H1 (cell line): ENCODE results near the gene THAP12. TPM values are rescaled to one million over a fixed set of nuclear protein-coding genes. Genes with fewer than 3 reads are reported as not detected.

Experiments
- CTCF ChIA-PET: fragments of 300-600 bp; sonication (Branson Sonifier 250); formaldehyde crosslinking; loops from one replicate; lab custom pipeline; 2021; ENCODE audit not compliant: partially characterized antibody; lab: Charles Lee
- POLR2A ChIA-PET: fragments of 300-600 bp; sonication (Branson Sonifier 250); formaldehyde crosslinking; loops from one replicate; lab custom pipeline; 2021; ENCODE audit warnings: inconsistent platforms; ENCODE audit not compliant: partially characterized antibody; lab: Charles Lee
- DNase-seq, 2 experiments: peaks; one replicate each; pipeline versions ENCODE4 v3.0.0 to v3.0.0-alpha.2; 2010 to 2022; ENCODE audit warnings: low spot score in 2 of 2, low read depth in 1 of 2, mixed read lengths in 1 of 2
- FAIRE-seq: peaks from 2 replicates; lab custom pipeline; 2011; peaks lifted over from hg19 to GRCh38; lab: Jason Lieb, UNC
- H2AFZ ChIP-seq: 2 replicates; pipeline ENCODE4 v1.8.1; 2012; ENCODE audit warnings: low read length, inconsistent platforms
- H2AK5ac ChIP-seq: 2 replicates; pipeline ENCODE4 v1.6.1; 2013; ENCODE audit warnings: low read depth, low read length
- H2BK120ac ChIP-seq: replicated peaks from 2 replicates; pipeline ENCODE3; 2013; ENCODE audit warnings: low read depth, low read length, inconsistent platforms
- H2BK12ac ChIP-seq: 2 replicates; pipeline ENCODE4 v1.6.1; 2013; ENCODE audit warnings: low read depth, low read length
- H2BK15ac ChIP-seq: 2 replicates; pipeline ENCODE4 v1.6.1; 2013; ENCODE audit warnings: low read length
- H2BK20ac ChIP-seq: 2 replicates; pipeline ENCODE4 v1.6.1; 2013; ENCODE audit warnings: low read length
- H2BK5ac ChIP-seq: 2 replicates; pipeline ENCODE4 v1.6.1; 2013; ENCODE audit warnings: low read depth, low read length
- H3K14ac ChIP-seq: 2 replicates; pipeline ENCODE4 v1.6.1; 2013; ENCODE audit warnings: inconsistent platforms; ENCODE audit not compliant: insufficient read length
- H3K18ac ChIP-seq: 2 replicates; pipeline ENCODE4 v1.6.1; 2013; ENCODE audit warnings: low read length; ENCODE audit errors: extremely low read depth
- H3K23ac ChIP-seq: 2 replicates; pipeline ENCODE4 v1.6.1; 2013; ENCODE audit warnings: inconsistent platforms; ENCODE audit not compliant: insufficient read length
- H3K23me2 ChIP-seq: 2 replicates; pipeline ENCODE4 v1.6.1; 2013; ENCODE audit warnings: low read depth, low read length
- H3K27ac ChIP-seq: 2 replicates; pipeline ENCODE4 v1.6.1; 2011; ENCODE audit warnings: low read depth, low read length, inconsistent platforms
- H3K27me3 ChIP-seq, 4 experiments: replicated peaks in 1 of 4; 1 replicate in 1 of 4; 2 replicates in 3 of 4; pipeline versions ENCODE4 v1.6.1 to v1.8.1; 2011 to 2013; ENCODE audit warnings: low read length in 3 of 4, mild to moderate bottlenecking in 3 of 4, inconsistent platforms in 2 of 4, mixed read lengths in 2 of 4, moderate library complexity in 1 of 4; ENCODE audit not compliant: control insufficient read depth in 3 of 4, insufficient read depth in 3 of 4; ENCODE audit errors: extremely low read depth in 1 of 4
- H3K36me3 ChIP-seq, 4 experiments: 2 replicates each; pipeline versions ENCODE4 v1.6.1 to v1.8.1; 2011 to 2013; ENCODE audit warnings: mild to moderate bottlenecking in 4 of 4, low read length in 3 of 4, moderate library complexity in 2 of 4, control low read depth in 1 of 4, inconsistent platforms in 1 of 4; ENCODE audit not compliant: insufficient read depth in 4 of 4, control insufficient read depth in 2 of 4
- H3K4ac ChIP-seq: replicated peaks from 2 replicates; pipeline ENCODE3; 2013; ENCODE audit warnings: low read length, low read depth, mixed read lengths, inconsistent platforms; ENCODE audit not compliant: insufficient read length
- H3K4me1 ChIP-seq, 4 experiments: replicated peaks in 1 of 4; 1 replicate in 1 of 4; 2 replicates in 3 of 4; pipeline versions ENCODE4 v1.6.1 to v1.8.1; 2011 to 2013; ENCODE audit warnings: low read length in 3 of 4, inconsistent platforms in 2 of 4, mixed read lengths in 1 of 4; ENCODE audit not compliant: insufficient read depth in 4 of 4, control insufficient read depth in 3 of 4
- H3K4me2 ChIP-seq, 2 experiments: 2 replicates each; pipeline versions ENCODE4 v1.6.1 to v1.8.1; 2011 to 2013; ENCODE audit warnings: low read depth in 2 of 2, low read length in 2 of 2, control low read depth in 1 of 2, inconsistent platforms in 1 of 2, mild to moderate bottlenecking in 1 of 2; ENCODE audit not compliant: insufficient read depth in 1 of 2
- H3K4me3 ChIP-seq, 4 experiments: fragments of 200-600, 300-600 bp in 1 of 4; sonication (generic), shearing (Covaris generic), sonication (Bioruptor Twin) in 1 of 4; 2 replicates each; pipeline versions ENCODE4 v1.5.1 to v1.8.1; 2011 to 2016; ENCODE audit warnings: low read length in 4 of 4, low read depth in 3 of 4, control low read depth in 2 of 4, inconsistent platforms in 2 of 4, mild to moderate bottlenecking in 2 of 4, mixed read lengths in 1 of 4, moderate library complexity in 1 of 4; ENCODE audit not compliant: insufficient read depth in 2 of 4; ENCODE audit errors: extremely low read depth in 1 of 4
- H3K56ac ChIP-seq: replicated peaks from 2 replicates; pipeline ENCODE3; 2013; ENCODE audit warnings: low read depth, mild to moderate bottlenecking, mixed read lengths, low read length, inconsistent platforms; ENCODE audit not compliant: insufficient read length
- H3K79me1 ChIP-seq: 2 replicates; pipeline ENCODE4 v1.6.1; 2013; ENCODE audit warnings: low read depth, low read length, control low read depth
- H3K79me2 ChIP-seq, 2 experiments: 2 replicates each; pipeline versions ENCODE4 v1.6.1 to v1.8.1; 2012 to 2013; ENCODE audit warnings: low read length in 2 of 2, mild to moderate bottlenecking in 2 of 2, inconsistent platforms in 1 of 2; ENCODE audit not compliant: insufficient read depth in 2 of 2, control insufficient read depth in 1 of 2
- H3K9ac ChIP-seq, 4 experiments: replicated peaks in 1 of 4; 1 replicate in 1 of 4; 2 replicates in 3 of 4; pipeline versions ENCODE4 v1.6.1 to v1.8.1; 2011 to 2013; ENCODE audit warnings: low read depth in 3 of 4, low read length in 3 of 4, control low read depth in 2 of 4, mild to moderate bottlenecking in 2 of 4, moderate library complexity in 2 of 4, inconsistent platforms in 1 of 4; ENCODE audit errors: extremely low read depth in 1 of 4
- H3K9me3 ChIP-seq, 2 experiments: 2 replicates each; pipeline versions ENCODE4 v1.6.1 to v1.8.1; 2012 to 2013; ENCODE audit warnings: mild to moderate bottlenecking in 2 of 2, moderate library complexity in 2 of 2, control low read depth in 1 of 2, inconsistent platforms in 1 of 2, low read depth in 1 of 2, low read length in 1 of 2, mixed read lengths in 1 of 2; ENCODE audit not compliant: insufficient read depth in 2 of 2
- H4K20me1 ChIP-seq, 2 experiments: replicated peaks in 1 of 2; 2 replicates each; pipeline versions ENCODE3 to v1.8.1; 2011 to 2013; ENCODE audit warnings: inconsistent platforms in 2 of 2, low read length in 2 of 2, mild to moderate bottlenecking in 1 of 2; ENCODE audit not compliant: insufficient read depth in 2 of 2, control insufficient read depth in 1 of 2
- H4K5ac ChIP-seq: 2 replicates; pipeline ENCODE4 v1.6.1; 2013; ENCODE audit warnings: low read length, low read depth, mixed read lengths, inconsistent platforms; ENCODE audit not compliant: insufficient read length
- H4K8ac ChIP-seq: 2 replicates; pipeline ENCODE4 v1.8.0; 2013; ENCODE audit warnings: mild to moderate bottlenecking, moderate library complexity, low read length, inconsistent platforms; ENCODE audit not compliant: insufficient read depth; ENCODE audit errors: extremely low read depth
- H4K91ac ChIP-seq: replicated peaks from 2 replicates; pipeline ENCODE3; 2013; ENCODE audit warnings: low read length, mixed read lengths, inconsistent platforms; ENCODE audit not compliant: insufficient read length
- CREB1 ChIP-seq: IDR thresholded peaks from 2 replicates; pipeline ENCODE4 v1.6.1; 2012; ENCODE audit warnings: inconsistent platforms
- EGR1 ChIP-seq: IDR thresholded peaks from 2 replicates; pipeline ENCODE4 v1.6.1; 2011; ENCODE audit warnings: low read depth, low read length, borderline replicate concordance
- EP300 ChIP-seq, 2 experiments: IDR thresholded peaks; 1 replicate in 1 of 2; 2 replicates in 1 of 2; pipeline ENCODE4 v1.6.1; 2011 to 2012; ENCODE audit warnings: low read depth in 2 of 2, low read length in 2 of 2, mild to moderate bottlenecking in 2 of 2, borderline replicate concordance in 1 of 2, inconsistent platforms in 1 of 2, moderate library complexity in 1 of 2
- JUND ChIP-seq: IDR thresholded peaks from 2 replicates; pipeline ENCODE4 v1.6.1; 2011; ENCODE audit warnings: mild to moderate bottlenecking, improper control_type of control experiment, low read length
- NRF1 ChIP-seq: IDR thresholded peaks from 2 replicates; pipeline ENCODE4 v1.6.1; 2011; ENCODE audit warnings: mild to moderate bottlenecking, low read depth, low read length, improper control_type of control experiment
- RFX5 ChIP-seq: IDR thresholded peaks from 2 replicates; pipeline ENCODE4 v1.6.1; 2011; ENCODE audit warnings: low read depth, low read length, improper control_type of control experiment, borderline replicate concordance
- SAP30 ChIP-seq: fragments of 300-600 bp; sonication (generic); IDR thresholded peaks from 2 replicates; pipeline ENCODE4 v1.7.1; 2012; ENCODE audit warnings: low read length, moderate library complexity, mild to moderate bottlenecking, inconsistent platforms; ENCODE audit not compliant: insufficient read depth, insufficient replicate concordance
- SIX5 ChIP-seq: IDR thresholded peaks from 2 replicates; pipeline ENCODE4 v1.6.1; 2011; ENCODE audit warnings: mild to moderate bottlenecking, low read depth, low read length
- WGBS, 2 experiments: shearing (Covaris generic) in 1 of 2; methylation state at CpG; one replicate each; pipeline versions ENCODE4 v1.1.6 to v1.1.7; 2013 to 2015; ENCODE audit warnings: low lambda C conversion rate in 2 of 2, mixed read lengths in 2 of 2, inconsistent platforms in 1 of 2, low coverage in 1 of 2, missing lambda C conversion rate in 1 of 2; ENCODE audit not compliant: insufficient replicate concordance in 2 of 2, insufficient coverage in 1 of 2, insufficient read length in 1 of 2; ENCODE audit errors: extremely low coverage in 1 of 2, missing lambda C conversion rate in 1 of 2; 5-methylcytosine and 5-hydroxymethylcytosine counted together
- polyA plus RNA-seq, 7 experiments: library from polyadenylated mRNA; depleted of rRNA in 3 of 7; stranded (reverse) in 5 of 7; unstranded in 2 of 7; fragments of >200 nt in 5 of 7; fragments of 200-250 nt in 2 of 7; gene quantifications; 1 replicate in 5 of 7; 2 replicates in 1 of 7; 4 replicates in 1 of 7; pipeline versions ENCODE4 v1.2.1 to v1.2.3, GENCODE V29; 2011 to 2013; ENCODE audit warnings: missing spikeins in 2 of 7, mixed read lengths in 2 of 7
- total RNA-seq: library from RNA; stranded (reverse); fragmentation: NEBNext Ultra II Directional; extraction: Animal tissue kit (Norgen Biotek cat#: 25700); gene quantifications from 2 replicates; pipeline ENCODE4 v1.2.1, GENCODE V29; 2021
- TF ChIP-seq, protein P1 (sequence below): IDR thresholded peaks from 2 replicates; pipeline ENCODE4 v1.6.1; 2011; ENCODE audit warnings: low read length, improper control_type of control experiment

The THAP12 gene
- total and polyA plus RNA-seq, 2 of the 8 experiments (the other 6 are each of a cell fraction or from before 2014, with no cell fraction given): 12.0 to 39.9 TPM

- H3K23me2 ChIP-seq: peaks cover 6% of the 10 kb centered on the region; the same call in 1 of the 2 replicates
- H3K79me2 ChIP-seq: no peaks in the 10 kb centered on the region
- H4K91ac ChIP-seq: no peak overlapping the region
- H3K14ac ChIP-seq: no peak overlapping the region
- H3K56ac ChIP-seq: no peak overlapping the region
- no peak overlapping the region for H3K4ac ChIP-seq
- no peak overlapping the region for H4K8ac ChIP-seq
- DNase-seq: no peak
- H3K79me1 ChIP-seq: no peaks in the 10 kb centered on the region
- 0 out of 2 replicates have a peak overlapping the region, but pooled peaks have one; percentile 32 for H3K18ac ChIP-seq
- H2AK5ac ChIP-seq: no peak overlapping the region
- no peak for FAIRE-seq
- H2BK15ac ChIP-seq: no peak overlapping the region
- H4K5ac ChIP-seq: no peak overlapping the region
- no peak overlapping the region for H2BK12ac ChIP-seq
- no peak overlapping the region for H3K23ac ChIP-seq
- H3K36me3 ChIP-seq: no peaks in the 10 kb centered on the region
- no peak overlapping the region for H2AFZ ChIP-seq
- H2BK20ac ChIP-seq: no peak overlapping the region
- H4K20me1 ChIP-seq: peaks cover 0 to 2% of the 10 kb centered on the region in 2 experiments
- peak overlapping the region; percentile 68 to 80 for H3K4me2 ChIP-seq
- CTCF ChIA-PET: interaction anchor here (0.6 to 18.7 kb wide), 8 partner anchors 57 to 425 kb away, joined by 3 to 252 read pairs (median 4); partner anchors contain the start of gene WNT11
- H3K9ac ChIP-seq: no peak overlapping the region
- WGBS, 2 experiments: 9% methylated on average over 22 of the region's 59 CpGs; no CpG with 5 or more reads in 1 of the 2 experiments
- no peaks in the 10 kb centered on the region for H3K9me3 ChIP-seq
- H3K4me1 ChIP-seq: peaks cover 0 to 8% (median 5%) of the 10 kb centered on the region in 4 experiments; a peak in 4 of 7 replicates
- POLR2A ChIA-PET: interaction anchor here (1.0 kb wide), 1 partner anchor 115 kb away, joined by 3 read pairs; no protein-coding TSS in a partner anchor
- no peak overlapping the region for H2BK120ac ChIP-seq
- peak overlapping the region; percentile 43 to 63 (median 50) for H3K4me3 ChIP-seq
- H3K27me3 ChIP-seq: peaks cover 8 to 32% (median 29%) of the 10 kb centered on the region in 4 experiments
- H2BK5ac ChIP-seq: no peak overlapping the region
- H3K27ac ChIP-seq: no peak overlapping the region
- TF ChIP-seq SAP30 (no peak), EP300 (IDR thresholded peaks at IDR 0.05; ENCODE audit: borderline replicate concordance in 1 of 2, low read depth in 2 of 2, low read length in 2 of 2) (no peak), RFX5 (no peak), JUND (no peak), CREB1 (no peak), EGR1 (no peak), NRF1 (no peak), SIX5 (no peak)
- TF ChIP-seq, protein P1, sequence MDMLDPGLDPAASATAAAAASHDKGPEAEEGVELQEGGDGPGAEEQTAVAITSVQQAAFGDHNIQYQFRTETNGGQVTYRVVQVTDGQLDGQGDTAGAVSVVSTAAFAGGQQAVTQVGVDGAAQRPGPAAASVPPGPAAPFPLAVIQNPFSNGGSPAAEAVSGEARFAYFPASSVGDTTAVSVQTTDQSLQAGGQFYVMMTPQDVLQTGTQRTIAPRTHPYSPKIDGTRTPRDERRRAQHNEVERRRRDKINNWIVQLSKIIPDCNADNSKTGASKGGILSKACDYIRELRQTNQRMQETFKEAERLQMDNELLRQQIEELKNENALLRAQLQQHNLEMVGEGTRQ: no peak
Observed at GRCh38 chr11:76321820-76322524, 59.0 kb downstream of the THAP12 start.
